Stimulated activated CD8-positive, alpha-beta memory T cell treated with anti-CD3 and anti-CD28 coated beads, Interleukin-15, amount 100 ng/mL, for 4 hours (primary cell): Measurements from ENCODE around the gene TFEC.
"Not testable (repeated sequence)": the region's sequence is repeated elsewhere in the genome, so short reads cannot be mapped to it uniquely, and the experiment has no call there.

ENCODE experiments used
- DNase-seq, 2 donors: peaks; one replicate each; pipeline ENCODE4 v3.0.0-alpha.2; 2020; ENCODE audit warnings: low read depth in 2 of 2

Gene TFEC, protein sequence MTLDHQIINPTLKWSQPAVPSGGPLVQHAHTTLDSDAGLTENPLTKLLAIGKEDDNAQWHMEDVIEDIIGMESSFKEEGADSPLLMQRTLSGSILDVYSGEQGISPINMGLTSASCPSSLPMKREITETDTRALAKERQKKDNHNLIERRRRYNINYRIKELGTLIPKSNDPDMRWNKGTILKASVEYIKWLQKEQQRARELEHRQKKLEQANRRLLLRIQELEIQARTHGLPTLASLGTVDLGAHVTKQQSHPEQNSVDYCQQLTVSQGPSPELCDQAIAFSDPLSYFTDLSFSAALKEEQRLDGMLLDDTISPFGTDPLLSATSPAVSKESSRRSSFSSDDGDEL

GRCh38 chr7:116030651-116031276 lies at the start of gene TFEC:
TSS of gene TFEC (minus strand) at chr7:116030763. CDS start at chr7:115984441, 46,322 bp downstream.
- no peak for DNase-seq

DNA sequence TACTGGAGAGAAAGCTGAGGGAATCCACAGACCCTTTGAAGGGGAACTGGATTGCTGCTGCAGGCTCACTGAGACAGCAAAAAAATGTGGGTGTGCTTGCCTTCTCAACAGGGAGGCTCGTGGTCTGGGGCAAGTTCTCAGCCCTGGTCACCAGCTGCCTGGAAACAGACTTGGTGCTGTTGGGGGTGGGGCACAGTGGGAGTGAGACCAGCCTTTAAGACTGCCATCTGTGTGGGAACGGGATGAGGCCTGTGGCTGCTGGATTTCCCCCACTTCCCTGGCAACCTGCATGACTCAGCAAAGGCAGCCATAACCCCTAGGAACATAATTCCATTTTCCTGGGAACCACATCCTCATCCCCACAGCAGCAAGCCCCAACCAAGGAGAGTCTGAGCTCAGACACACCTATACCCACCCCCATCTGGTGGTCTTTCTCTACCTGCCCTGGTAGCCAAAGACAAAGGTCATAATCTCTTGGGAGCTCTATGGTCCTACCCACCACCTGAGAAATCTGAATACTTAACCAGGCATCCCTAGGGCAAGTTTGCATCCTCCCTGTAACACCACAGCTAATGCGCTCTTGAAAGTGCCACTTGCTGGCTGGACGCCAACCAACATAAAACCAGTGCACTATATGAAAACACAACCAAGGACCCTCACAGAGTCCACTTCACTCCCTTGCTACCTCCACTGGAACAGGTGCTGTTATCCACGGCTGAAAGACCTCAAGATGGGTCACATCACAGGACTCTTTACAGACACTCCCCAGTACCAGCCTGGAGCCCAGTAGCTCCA lies 45.0 kb upstream of the TFEC start:
- no peak for DNase-seq

GRCh38 chr7:116071629-116072028 lies 41.1 kb upstream of the TFEC start:
- DNase-seq = no peak

DNA sequence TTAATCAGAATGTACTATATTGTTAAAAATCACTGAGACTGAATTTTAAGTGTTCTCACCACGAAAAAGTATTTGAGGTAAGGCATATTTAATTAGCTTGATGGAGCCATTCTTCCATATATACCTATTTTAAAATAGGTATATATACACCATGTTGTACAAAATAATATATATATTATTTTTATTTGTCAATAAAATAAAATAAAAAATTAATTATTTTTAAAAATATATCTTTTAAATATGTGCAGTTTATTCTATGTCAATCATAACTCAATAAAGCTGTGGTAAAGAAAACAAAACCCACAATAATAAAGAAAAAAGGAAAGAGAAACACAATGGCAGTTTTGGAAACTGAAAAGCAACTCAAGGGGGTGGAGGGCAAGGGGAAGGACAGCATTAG lies 33.6 kb upstream of the TFEC start:
- DNase-seq = no peak

GRCh38 chr7:116062666-116063065 lies 32.1 kb upstream of the TFEC start:
- DNase-seq = no peak

GRCh38 chr7:116052006-116052405 lies 21.4 kb upstream of the TFEC start:
- no peak for DNase-seq

DNA sequence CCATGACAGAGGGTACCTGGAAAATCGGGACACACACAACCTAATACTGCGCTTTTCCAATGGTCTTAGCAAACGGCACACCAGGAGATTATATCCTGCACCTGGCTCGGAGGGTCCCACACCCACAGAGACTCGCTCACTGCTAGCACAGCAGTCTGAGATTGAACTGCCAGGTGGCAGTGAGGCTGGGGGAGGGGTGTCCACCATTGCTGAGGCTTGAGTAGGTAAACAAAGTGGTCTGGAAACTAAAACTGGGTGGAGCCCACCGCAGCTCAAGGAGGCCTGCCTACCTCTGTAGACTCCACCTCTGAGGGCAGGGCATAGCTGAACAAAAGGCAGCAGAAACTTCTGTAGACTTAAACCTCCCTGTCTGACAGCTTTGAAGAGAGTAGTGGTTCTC lies 16.7 kb upstream of the TFEC start:
- DNase-seq = not testable (repeated sequence)

GRCh38 chr7:116045532-116045931 lies 15.0 kb upstream of the TFEC start:
- DNase-seq = no peak

- DNase-seq = no peak
Observed at GRCh38 chr7:116041615-116042014, 11.1 kb upstream of the TFEC start.

DNA sequence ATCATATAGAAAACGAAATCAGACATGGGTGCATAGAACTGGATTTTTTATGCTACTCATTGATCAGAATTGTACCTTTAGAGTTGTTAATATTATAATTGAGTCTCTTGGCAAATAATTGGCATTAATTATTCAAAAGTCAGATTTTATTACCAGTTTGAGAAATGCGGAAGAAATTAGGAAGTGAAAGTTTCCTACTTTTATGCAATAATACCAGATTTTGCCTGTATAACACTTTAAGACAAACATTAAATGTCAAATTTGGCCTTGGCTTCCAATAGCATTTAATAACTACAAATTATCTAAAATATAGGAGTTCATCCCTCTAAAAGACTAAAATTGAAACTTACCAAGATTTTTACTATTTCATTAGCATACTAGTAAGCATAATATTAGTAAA lies 6.8 kb upstream of the TFEC start:
- no peak for DNase-seq

DNA sequence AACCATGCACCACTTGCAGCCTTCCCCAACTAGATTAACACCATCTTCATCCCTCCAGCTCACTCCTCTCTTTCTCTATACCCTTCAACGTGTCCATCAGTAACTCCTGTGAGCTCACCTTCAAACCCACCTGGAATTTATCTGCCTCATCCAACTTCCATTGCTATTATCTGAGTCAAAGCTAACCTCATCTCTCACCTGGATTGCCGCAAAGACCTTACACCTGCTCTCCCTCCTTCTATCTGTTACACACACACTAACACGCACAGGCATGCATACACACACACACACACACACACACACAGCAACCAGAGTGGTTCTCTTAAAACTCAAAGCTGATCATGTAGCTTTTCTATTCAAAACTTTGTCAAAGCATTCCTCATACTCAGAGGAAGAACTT lies 3.8 kb upstream of the TFEC start:
- DNase-seq = no peak

GRCh38 chr7:116032886-116033285 lies 2.3 kb upstream of the TFEC start:
- no peak for DNase-seq

GRCh38 chr7:116028787-116029186 lies 1.8 kb downstream of the TFEC start:
- DNase-seq = no peak

DNA sequence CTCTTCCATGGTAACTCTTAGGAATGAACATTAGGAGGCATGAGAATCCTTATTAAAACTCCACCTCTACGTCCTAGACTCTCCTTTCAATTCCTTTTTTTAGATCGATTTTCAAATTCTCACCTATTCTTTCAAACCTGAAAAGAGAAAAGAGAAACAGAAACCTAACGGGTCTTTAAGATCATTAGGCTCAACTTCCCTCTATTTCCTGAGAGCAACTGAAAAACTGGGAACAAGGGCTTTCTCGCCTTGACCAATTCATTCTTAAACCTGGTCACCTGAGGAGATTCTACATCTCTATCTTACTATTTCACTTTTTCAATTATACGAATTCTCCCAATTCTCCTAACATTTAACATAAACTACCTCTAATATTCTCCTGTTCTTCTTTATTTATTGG lies 2.8 kb downstream of the TFEC start:
- DNase-seq = no peak

GRCh38 chr7:116024826-116025809 lies 5.4 kb downstream of the TFEC start:
- DNase-seq = no peak

GRCh38 chr7:116021237-116021636 lies 9.3 kb downstream of the TFEC start:
- DNase-seq = no peak

GRCh38 chr7:116018731-116019130 lies 11.8 kb downstream of the TFEC start:
- no peak for DNase-seq

GRCh38 chr7:116013675-116014074 lies 16.9 kb downstream of the TFEC start:
- no peak for DNase-seq

DNA sequence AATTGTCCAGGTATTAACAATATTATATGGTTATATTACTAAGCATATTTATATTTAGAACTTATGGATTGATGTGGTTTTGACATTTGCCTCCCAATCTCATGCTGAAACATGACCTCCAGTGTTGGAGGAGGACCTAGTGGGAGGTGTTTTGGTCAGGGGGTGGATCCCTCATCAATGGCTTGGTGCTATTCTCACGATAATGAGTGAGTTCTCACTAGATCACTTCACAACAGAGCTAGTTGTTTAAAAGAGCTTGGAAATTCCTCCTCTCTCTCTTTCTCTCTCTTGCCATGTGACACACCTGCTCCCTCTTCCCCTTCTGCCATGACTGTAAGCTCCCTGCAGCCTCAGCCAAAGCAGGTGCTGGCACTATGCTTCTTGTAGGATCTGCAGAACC lies 19.0 kb downstream of the TFEC start:
- DNase-seq = no peak

- DNase-seq = not testable (repeated sequence)
Observed at GRCh38 chr7:116004762-116005161, 25.8 kb downstream of the TFEC start.

DNA sequence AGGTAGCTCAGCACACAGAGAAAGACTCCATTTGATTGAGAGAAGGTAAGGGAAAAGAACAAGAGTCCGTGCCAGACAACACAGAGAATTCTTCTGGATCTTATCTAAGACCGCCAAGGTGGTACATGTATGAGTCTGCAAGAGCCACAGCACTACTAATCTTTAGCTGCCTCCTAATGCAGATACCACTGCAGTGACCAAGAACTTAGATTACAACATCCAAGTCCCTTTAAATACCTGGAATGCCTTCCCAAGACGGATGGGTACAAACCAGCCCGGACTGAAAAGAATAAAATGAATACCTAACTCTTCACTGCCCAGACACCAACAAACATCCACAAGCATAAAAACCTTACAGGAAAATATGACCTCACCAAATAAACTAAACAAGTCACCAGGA lies 33.3 kb downstream of the TFEC start:
- DNase-seq = no peak

DNA sequence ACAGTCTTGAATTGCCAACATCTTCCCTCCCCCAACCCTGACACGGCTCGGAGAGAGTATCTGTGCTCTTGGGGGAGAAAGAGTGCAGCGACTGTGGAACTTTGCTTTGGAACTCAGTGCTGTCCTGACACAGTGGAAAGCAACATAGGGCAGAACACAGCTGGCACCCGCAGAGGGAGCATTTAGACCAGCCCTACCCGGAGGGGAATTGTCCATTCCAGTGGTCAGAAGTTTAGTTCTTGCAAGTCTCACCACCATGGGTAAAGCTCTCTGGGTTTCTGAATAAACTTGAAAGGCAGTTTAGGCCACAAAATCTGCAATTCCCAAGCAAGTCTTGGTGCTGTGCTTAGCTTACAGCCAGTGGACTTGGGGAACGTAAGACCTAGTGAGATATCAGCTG lies 34.9 kb downstream of the TFEC start:
- no peak for DNase-seq
